Measurements from ENCODE around the gene AHNAK2.

DNA sequence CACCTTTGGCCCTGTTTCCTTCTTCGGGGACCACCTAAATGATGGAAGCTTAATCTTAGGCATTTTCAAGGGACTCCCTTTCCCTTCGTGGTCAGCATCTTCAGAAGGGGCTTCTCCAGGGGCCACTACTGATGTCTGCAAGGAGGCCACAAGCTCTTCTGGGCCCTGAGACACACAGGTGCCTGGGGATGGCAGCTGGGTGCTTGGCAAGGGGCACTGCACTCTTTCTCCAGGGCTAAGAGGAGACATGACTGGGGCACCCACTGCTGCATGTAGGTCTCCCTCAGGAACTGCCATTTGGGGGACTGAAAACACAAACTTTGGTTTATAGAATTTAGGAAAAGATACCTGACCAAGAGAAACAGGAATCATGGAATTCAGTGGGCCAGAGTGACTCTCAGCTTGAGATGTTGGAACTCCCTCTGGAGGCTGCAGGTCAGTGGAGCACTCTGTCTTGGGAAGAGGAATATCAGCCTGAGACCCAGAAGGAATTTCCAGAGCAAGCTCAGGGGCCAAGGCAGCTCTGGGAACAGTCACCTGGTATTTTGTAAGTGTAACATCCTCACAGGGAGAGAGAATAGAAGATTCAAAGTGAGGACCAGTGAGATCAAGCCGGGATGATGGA lies 37.5 kb downstream of the AHNAK2 start:
- TF ChIP-seq CTCF (IDR thresholded peaks at IDR 0.05), result no peak
- TF ChIP-seq POLR2A (IDR thresholded peaks at IDR 0.05), result no peak
